ENCODE data around the gene CMTR1.
"Not testable (repeated sequence)": the region's sequence is repeated elsewhere in the genome, so short reads cannot be mapped to it uniquely, and the experiment has no call there.

The CMTR1 gene

GRCh38 chr6:37433657-37434271 lies 743 bp downstream of the CMTR1 start:
- DNase-seq = peak; percentile 8

DNA sequence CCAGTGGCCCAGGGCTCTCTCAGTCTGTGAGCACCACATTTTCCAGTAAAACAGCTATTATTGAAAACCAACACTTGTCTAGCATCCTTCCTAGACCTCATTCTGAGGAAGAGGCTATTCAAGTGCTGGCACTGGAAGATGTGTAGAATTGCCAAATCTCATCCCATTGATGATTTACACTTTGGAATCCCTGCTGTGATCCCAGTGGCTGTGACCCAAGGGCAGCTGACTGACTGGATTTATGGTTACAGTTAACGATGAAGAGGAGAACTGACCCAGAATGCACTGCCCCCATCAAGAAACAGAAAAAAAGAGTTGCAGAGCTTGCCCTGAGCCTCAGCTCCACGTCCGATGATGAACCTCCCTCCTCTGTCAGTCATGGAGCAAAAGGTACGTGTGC lies 2.4 kb downstream of the CMTR1 start:
- DNase-seq = no peak

GRCh38 chr6:37435816-37436215 lies 2.8 kb downstream of the CMTR1 start:
- no peak for DNase-seq

DNA sequence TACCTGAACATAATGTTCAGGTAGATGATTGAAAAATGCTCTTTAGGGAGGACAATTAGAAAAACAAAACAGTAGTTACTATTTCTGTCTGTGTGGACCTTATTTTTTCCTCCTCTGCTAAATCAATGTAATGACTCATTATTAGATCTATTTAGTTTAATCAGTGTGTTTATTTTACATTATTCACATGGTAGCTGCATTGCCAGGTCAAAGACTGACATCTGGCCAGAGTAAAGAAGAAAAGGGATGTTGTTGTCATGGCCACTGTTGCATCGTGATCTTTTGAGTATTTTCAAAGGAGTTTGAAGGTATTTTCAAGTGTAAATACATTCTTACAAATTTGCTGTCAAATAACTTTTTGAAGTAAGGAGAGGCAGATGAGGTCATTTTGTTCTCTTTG lies 5.9 kb downstream of the CMTR1 start:
- DNase-seq = no peak

DNA sequence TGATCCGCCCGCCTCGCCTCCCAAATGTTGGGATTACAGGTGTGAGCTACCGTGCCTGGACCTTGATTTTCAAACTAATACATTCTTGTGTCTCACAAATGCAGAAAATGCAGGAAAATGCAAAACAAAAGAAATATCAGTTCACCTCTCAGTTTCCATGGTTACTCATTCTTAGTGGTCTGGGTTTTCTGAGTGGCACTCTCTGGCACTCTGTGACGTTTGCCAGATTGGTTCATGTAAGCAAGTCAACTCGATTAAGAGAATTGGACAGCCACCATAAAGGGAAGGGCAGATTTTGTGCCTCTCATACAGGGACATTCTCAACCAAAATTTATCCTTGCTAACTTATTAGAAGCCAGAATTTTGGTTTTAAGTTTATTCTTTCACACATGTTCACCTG lies 8.6 kb downstream of the CMTR1 start:
- DNase-seq = no peak

- no peak for DNase-seq
These were observed 9.6 kb downstream of the CMTR1 start for GRCh38 chr6:37442416-37443215.

- DNase-seq = not testable (repeated sequence)
These were observed 10.2 kb downstream of the CMTR1 start for GRCh38 chr6:37443216-37443542.

- DNase-seq = no peak
These were observed 17.0 kb downstream of the CMTR1 start for GRCh38 chr6:37449984-37450383.

DNA sequence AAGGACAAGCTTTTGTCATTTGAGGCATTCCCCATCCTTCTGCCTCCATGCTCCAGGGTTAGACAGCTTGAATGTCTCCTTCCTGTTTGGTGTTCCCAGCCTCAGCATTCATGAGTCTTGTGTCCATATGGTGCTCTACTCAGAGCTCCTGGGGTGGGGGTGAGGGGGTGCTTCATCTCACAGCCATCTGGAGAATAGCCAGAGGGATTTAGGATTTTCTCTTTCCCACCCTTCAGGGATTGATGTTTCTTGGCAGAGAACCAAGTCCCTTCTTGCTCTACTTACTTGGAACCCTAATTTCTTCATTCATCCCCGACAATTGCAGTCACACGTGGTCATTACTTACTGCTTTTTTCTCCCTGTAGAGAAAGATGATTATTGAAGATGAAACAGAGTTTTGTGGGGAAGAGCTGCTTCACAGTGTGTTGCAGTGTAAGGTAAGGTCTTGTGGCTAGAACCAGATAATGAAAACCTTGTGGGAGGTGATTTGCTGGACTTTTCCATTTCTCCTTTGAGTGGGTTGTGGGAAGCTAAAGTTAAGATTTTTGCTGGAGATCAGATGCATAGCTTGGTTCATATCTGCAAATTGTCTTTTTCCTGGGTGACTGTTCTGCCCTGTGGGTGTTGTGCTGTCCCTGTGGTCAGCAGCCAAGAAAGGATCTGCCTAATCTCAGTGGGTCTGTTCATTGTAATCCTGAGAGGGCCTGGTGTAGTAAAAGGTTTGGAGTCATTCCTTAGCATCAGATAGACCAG lies 18.6 kb downstream of the CMTR1 start:
- no peak for DNase-seq

- no peak for DNase-seq
These were observed 19.5 kb downstream of the CMTR1 start for GRCh38 chr6:37452522-37452921.

- peak; percentile 64 for DNase-seq
These were observed 21.6 kb downstream of the CMTR1 start for GRCh38 chr6:37454420-37455140.

DNA sequence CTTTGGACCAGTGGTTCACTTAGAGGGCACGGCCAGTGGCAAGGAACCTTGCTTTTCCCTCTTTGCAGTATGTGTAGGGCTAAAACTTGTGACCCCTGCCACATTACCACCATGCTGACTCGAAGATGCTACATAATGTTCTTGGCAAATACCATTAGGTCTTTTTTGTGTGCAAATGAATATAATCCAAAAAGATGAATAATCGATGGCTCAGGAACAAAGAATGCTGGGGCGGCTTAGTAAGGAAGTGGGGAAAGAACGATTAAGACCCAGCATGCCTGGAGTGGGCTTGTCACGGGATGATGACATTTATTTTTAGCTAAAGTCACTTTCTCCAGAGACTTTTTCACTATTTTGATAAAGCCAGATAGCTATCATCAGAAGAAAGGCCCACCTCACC lies 23.1 kb downstream of the CMTR1 start:
- DNase-seq = peak; percentile 89

GRCh38 chr6:37456816-37457560 lies 24.0 kb downstream of the CMTR1 start:
- peak; percentile 62 for DNase-seq

- peak; percentile 23 for DNase-seq
These were observed 27.2 kb downstream of the CMTR1 start for GRCh38 chr6:37459981-37460800.

- DNase-seq = no peak
These were observed 27.8 kb downstream of the CMTR1 start for GRCh38 chr6:37460805-37461204.

DNA sequence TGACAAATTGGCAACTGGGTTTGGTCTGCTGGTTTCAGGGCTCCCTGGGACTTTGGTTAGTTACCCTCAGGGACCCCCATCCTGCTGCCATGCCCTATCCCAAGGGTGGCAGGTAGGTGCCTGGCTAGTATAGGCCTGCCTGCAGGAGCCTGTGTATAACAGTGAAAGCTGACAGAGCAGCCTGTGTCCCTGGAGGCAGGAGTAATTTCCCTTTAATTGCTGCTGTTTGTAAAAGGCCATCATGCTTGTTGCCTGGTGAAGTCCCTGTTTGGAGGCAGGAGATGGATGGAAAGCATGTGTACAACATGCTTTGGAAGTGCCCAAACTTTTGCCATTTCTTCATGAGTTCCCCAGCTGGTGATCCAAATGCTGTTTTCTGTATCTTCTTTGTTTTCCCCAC lies 30.1 kb downstream of the CMTR1 start:
- DNase-seq = no peak

- no peak for DNase-seq
These were observed 34.7 kb downstream of the CMTR1 start for GRCh38 chr6:37467718-37468117.

- DNase-seq = no peak
These were observed 40.5 kb downstream of the CMTR1 start for GRCh38 chr6:37473364-37474095.

DNA sequence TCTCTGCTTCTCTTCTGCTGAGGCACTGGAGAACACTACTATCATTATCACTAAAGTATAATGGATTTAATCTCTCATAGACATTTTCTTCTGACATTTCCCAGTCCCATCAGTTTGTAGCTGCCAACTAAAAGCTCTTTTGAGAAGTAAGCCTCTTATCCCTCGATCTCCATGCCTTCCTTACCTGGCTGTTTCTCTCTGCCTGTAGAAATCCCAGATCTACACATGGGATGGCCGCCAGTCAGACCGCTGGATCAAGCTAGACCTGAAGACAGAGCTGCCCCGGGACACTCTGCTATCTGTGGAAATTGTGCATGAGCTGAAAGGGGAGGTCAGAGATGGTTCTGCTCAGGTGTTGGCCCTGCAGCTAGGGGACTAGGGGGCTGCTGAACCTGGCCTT lies 41.3 kb downstream of the CMTR1 start:
- DNase-seq = no peak

DNA sequence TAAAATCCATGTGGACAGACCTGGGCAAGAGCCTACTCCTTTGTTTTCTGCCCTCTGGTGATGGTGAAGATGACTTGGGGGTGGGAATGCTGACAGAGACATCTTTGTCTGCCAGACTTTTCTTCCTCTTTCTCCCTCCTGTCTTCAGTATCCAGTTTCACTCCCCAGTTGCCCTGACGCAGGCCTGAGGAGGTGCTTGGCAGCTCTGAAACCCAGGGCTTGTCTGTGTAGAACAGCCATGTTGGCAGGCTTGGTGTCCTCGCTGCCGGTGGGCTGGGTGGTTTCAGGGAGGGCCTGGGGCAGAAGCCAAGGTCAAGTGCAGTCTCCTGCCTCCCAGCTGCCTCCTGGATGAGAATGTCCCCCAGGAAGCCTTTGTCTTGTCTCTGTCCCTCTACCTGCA lies 44.2 kb downstream of the CMTR1 start:
- no peak for DNase-seq
